ENCODE measurements around the gene PLA2R1. TPM values are rescaled to one million over a fixed set of nuclear protein-coding genes. Genes with fewer than 3 reads are reported as not detected.

Gene PLA2R1
- total RNA-seq, 4 donors from 2014 or later = 24.1 to 36.2 (median 24.9) TPM

- no peak overlapping the region for H3K27ac ChIP-seq
- no peaks in the 10 kb centered on the region for H3K27me3 ChIP-seq
- TF ChIP-seq CTCF (IDR thresholded peaks at IDR 0.05) (no peak), POLR2A (IDR thresholded peaks at IDR 0.05) (no peak)
- intact Hi-C loops (cut with DNase I; ENCODE audit: low total_unique reads) = no loop called here
- no peaks in the 10 kb centered on the region for H3K36me3 ChIP-seq
- no peak for DNase-seq
- H3K4me1 ChIP-seq = no peaks in the 10 kb centered on the region
- H3K4me3 ChIP-seq = no peak overlapping the region
- H3K9me3 ChIP-seq = no peaks in the 10 kb centered on the region
These were observed 6.5 kb upstream of the PLA2R1 start for GRCh38 chr2:160068906-160069305.

GRCh38 chr2:160064916-160065315, 2.5 kb upstream of the PLA2R1 start:
- no peak overlapping the region for H3K27ac ChIP-seq
- H3K36me3 ChIP-seq = no peaks in the 10 kb centered on the region
- no peaks in the 10 kb centered on the region for H3K9me3 ChIP-seq
- H3K4me3 ChIP-seq = no peak overlapping the region
- intact Hi-C loops (cut with DNase I; ENCODE audit: low total_unique reads) = no loop called here
- TF ChIP-seq POLR2A (IDR thresholded peaks at IDR 0.05) = no peak
- H3K4me1 ChIP-seq = no peaks in the 10 kb centered on the region
- no peaks in the 10 kb centered on the region for H3K27me3 ChIP-seq
- no peak for DNase-seq

- Histone ChIP-seq H3K4me1 (no peaks in the 10 kb centered on the region), H3K27me3 (no peaks in the 10 kb centered on the region), H3K36me3 (no peaks in the 10 kb centered on the region), H3K4me3 (no peak overlapping the region), H3K9me3 (no peaks in the 10 kb centered on the region), H3K27ac (peak overlapping the region; percentile 76 to 86)
- no peak for DNase-seq
- TF ChIP-seq POLR2A (IDR thresholded peaks at IDR 0.05) (no peak), CTCF (IDR thresholded peaks at IDR 0.05) (no peak)
- intact Hi-C loops (cut with DNase I; ENCODE audit: low total_unique reads) = no loop called here
These were observed 1.6 kb upstream of the PLA2R1 start for GRCh38 chr2:160063879-160064612.

- Histone ChIP-seq H3K4me1 (no peaks in the 10 kb centered on the region), H3K4me3 (peak overlapping the region; percentile 68 to 85), H3K27ac (peak overlapping the region; percentile 76 to 86)
These were observed 856 bp upstream of the PLA2R1 start for GRCh38 chr2:160063271-160063670.

GRCh38 chr2:160061944-160062291, 497 bp downstream of the PLA2R1 start:
- no peaks in the 10 kb centered on the region for H3K27me3 ChIP-seq
- peak overlapping the region; percentile 76 to 86 for H3K27ac ChIP-seq
- H3K36me3 ChIP-seq = no peaks in the 10 kb centered on the region
- intact Hi-C loops (cut with DNase I; ENCODE audit: low total_unique reads) = no loop called here
- no peaks in the 10 kb centered on the region for H3K4me1 ChIP-seq
- TF ChIP-seq CTCF (IDR thresholded peaks at IDR 0.05) (no peak), POLR2A (IDR thresholded peaks at IDR 0.05) (no peak)
- H3K4me3 ChIP-seq = peak overlapping the region; percentile 68 to 85
- no peaks in the 10 kb centered on the region for H3K9me3 ChIP-seq
- DNase-seq = peak; percentile 34 to 36

More at GRCh38 chr2:160063271-160063670, 856 bp upstream of the PLA2R1 start:
- Histone ChIP-seq H3K36me3 (no peaks in the 10 kb centered on the region), H3K27me3 (no peaks in the 10 kb centered on the region), H3K9me3 (no peaks in the 10 kb centered on the region)
- no peak for TF ChIP-seq CTCF (IDR thresholded peaks at IDR 0.05)
- TF ChIP-seq POLR2A (IDR thresholded peaks at IDR 0.05) = no peak
- intact Hi-C loops (cut with DNase I; ENCODE audit: low total_unique reads) = no loop called here
- DNase-seq = no peak
